ENCODE results near the gene ZDHHC3.
"Not testable (repeated sequence)": the region's sequence is repeated elsewhere in the genome, so short reads cannot be mapped to it uniquely, and the experiment has no call there.

The ZDHHC3 gene

GRCh38 chr3:44962621-44963393 lies 13.2 kb downstream of the ZDHHC3 start:
- DNase-seq = peak; percentile 78

DNA sequence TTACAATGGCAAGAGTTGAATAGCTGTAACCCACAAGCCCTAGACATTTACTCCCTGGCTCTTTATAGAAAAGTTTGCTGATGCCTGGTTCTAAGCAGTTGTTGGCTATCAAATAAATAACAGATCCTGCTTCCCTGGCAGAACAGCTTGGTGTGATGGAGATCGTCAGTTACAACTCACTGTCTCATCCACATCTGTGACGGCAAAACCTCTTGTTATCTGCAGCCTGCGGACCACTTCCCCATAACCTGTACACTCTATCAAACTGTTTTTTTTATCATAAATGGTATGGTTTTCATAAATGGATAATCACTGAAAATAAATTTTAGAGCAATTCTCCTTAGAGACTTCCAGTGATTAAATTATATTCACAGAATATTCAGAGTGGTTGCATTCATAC lies 14.1 kb downstream of the ZDHHC3 start:
- no peak for DNase-seq

- DNase-seq = no peak
Measured at GRCh38 chr3:44960387-44961026, 15.5 kb downstream of the ZDHHC3 start.

DNA sequence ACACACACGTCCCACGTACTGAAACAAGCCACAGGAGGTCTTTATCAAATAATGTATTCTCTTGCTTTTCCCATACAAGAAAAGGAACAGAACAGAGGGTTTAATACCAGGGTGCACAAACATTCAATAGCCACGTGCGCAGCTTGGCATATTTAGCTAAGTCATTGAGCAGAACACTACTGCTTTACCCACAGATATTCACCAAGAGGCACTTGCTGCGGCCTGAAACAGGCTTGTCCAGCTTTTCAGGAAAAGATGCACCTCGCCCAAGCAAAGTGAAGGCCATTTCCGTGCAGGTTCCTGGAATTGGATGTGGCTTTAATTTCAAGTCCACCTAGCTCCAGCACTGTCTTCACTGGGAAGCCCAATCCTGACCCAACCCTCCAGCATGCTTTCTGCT lies 17.6 kb downstream of the ZDHHC3 start:
- DNase-seq = no peak

DNA sequence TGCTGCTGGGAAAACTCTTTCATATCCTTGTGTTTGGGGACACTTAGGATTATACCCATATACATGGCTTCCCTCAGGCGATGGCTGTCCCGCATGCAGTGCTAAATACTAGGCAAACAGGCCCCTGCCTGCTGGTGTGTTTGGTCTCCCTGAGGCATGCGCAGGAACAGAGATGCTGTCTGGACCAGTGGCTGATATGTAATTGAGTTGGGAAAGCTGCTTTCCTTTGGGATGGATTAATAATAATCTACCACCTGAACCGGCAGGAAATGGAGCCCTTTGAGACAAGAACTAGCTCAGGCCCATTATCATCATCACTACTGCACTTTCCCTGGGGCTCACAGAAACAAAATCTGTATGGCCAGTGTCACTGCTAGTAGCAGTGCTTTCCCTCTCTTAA lies 18.0 kb downstream of the ZDHHC3 start:
- no peak for DNase-seq

DNA sequence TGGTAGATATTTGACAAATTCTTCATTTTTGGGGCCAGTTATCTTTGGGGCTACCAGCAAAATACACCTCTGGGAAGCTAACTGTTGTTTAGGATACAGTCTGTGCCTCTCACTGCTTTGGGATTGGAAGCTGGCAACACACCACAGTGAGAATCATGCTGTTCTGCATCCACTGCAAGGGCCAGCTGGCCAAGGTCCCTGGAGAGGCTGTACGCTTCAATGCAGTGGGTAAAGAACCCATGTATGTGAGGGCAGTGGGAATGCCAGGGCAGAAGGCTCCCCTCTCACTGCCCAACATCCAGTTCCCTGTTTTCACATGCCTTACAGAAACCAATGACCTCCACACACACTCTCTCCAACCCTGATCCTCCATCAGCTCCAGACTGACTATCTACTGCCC lies 20.1 kb downstream of the ZDHHC3 start:
- DNase-seq = no peak

DNA sequence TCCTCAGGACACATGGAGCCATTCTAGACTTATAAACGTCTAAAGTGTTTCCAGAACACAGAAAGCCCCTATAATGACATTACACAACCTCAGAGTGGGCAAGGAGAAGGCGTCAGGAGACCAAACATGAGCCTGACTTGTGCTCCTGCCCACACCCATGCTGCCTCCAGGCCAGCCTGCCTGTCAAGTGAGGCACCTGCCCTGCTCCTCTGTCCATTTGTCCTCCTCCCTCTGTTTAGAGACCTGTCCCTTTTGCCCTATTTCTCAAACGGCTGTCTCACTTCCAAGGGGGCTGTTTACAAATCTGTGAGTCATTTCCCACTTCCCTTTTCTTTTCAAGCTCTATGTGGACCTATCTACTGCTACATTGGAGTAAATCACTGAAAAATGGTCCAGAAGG lies 21.0 kb downstream of the ZDHHC3 start:
- no peak for DNase-seq

GRCh38 chr3:44954304-44954703 lies 21.7 kb downstream of the ZDHHC3 start:
- no peak for DNase-seq

DNA sequence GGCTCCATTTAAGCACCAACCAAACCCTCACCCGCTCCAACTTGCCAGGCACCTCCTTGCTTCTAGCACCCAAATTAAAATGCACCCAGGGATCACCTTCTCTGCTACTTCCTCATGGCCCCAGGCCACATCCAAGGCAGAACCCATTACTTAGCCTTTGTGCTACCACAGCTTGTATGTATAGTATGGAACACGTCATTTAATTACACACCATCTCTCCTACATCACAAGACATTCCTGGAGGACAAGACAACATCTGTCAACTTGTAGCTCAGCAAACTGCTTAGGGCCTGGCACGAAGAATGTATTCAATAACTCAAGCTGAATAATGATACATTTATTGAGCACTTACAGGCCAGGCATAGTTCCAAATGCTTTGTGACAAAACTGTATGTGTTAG lies 23.3 kb downstream of the ZDHHC3 start:
- DNase-seq = no peak

GRCh38 chr3:44950275-44950734 lies 25.7 kb downstream of the ZDHHC3 start:
- no peak for DNase-seq

DNA sequence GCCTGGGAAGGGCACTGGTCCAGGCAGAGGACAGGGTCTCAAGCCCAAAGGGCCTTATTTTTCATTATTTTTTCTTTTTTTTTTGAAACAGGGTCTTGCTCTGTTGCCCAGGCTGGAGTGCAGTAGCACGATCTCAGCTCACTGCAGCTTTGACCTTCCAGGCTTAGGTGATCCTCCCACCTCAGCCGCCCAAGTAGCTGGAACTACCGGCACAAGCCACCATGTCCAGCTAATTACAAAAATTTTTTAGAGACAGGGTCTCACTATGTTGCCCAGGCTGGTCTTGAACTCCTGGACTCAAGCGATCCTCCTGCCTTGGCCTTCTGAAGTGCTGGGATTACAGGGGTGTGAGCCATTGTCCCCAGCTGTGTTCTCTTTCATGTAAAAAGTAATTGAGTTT lies 26.2 kb downstream of the ZDHHC3 start:
- DNase-seq = not testable (repeated sequence)

DNA sequence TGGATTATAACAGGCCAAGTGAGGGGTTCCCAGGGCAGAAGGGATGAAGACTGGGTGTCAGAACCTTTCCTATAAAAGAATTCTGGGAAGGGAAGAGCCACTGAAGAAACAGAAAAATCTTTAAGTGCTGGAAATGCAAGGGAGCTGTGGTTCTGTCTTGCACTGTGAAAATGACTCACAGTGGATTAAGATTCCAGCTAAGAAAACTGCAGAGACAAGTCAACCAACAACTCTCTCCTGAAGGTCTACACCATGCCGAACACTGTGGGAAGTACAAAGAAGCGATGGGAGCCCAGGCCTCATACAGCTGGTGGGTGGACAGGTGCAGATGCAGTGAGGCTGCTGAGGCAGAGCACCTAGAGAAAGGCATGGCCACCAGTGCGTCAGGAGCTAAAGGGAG lies 27.7 kb downstream of the ZDHHC3 start:
- DNase-seq = no peak

- no peak for DNase-seq
Measured at GRCh38 chr3:44942202-44942921, 33.6 kb downstream of the ZDHHC3 start.

- DNase-seq = peak; percentile 82
Measured at GRCh38 chr3:44939581-44940036, 36.4 kb downstream of the ZDHHC3 start.

GRCh38 chr3:44932986-44933944 lies 42.7 kb downstream of the ZDHHC3 start:
- DNase-seq = no peak

DNA sequence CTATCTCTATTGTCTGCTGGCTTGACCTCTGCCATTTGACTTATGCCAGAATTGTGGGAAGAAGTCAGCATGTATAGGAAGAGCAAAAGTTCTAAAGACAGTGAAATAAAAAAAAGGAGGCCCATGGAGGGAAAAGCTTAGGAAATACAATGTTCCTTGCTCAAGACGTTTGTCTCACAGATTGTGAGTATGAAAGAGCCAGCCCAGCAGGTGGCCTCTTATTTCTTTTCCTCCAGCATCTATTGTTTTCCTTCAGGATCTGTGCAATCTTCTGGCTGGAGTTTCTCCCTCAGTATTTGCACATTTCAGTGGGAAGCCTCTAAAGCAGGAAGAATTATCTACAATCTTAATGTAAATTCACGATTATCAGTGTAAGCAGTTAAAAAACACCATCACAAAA lies 43.7 kb downstream of the ZDHHC3 start:
- DNase-seq = no peak

- no peak for DNase-seq
Measured at GRCh38 chr3:44931791-44932190, 44.2 kb downstream of the ZDHHC3 start.

DNA sequence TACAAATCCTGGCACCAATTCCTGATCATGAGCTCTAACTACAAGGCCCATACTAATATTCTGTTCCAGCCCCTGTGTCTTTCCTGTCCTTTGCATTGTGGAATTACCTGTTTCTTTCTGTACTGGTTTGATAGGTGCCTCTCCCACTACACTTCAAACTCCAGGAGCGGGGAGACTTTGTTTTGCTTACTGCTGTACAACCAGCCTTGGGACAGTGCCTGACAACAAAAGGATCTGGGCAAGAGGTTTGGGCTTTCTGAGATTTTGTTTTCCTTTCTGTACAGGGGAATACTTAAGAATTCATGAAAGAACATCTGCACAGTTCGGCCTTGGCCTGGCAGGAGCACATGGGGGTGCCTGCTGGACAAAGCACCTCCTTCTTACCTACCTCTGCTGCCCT lies 45.1 kb downstream of the ZDHHC3 start:
- DNase-seq = no peak

DNA sequence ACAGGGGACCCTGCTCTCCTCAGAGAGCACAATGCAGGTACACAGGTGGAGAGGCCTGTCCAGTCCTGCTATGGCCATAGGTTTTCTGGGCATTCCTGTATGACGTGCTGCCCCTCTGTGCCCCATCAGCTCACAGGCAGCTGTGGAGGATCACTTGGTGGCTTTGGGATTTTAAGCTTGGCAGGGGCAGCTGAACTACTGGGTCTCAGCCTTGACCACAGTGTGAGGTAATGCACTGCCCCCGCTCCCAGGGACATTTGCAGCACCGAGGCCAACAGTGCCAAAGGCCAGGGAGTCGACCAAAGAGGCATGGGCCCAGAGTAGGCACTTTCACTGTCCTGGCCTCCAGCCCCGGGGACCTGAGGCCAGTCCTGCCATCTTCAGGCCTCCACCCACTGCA lies 46.2 kb downstream of the ZDHHC3 start:
- no peak for DNase-seq

DNA sequence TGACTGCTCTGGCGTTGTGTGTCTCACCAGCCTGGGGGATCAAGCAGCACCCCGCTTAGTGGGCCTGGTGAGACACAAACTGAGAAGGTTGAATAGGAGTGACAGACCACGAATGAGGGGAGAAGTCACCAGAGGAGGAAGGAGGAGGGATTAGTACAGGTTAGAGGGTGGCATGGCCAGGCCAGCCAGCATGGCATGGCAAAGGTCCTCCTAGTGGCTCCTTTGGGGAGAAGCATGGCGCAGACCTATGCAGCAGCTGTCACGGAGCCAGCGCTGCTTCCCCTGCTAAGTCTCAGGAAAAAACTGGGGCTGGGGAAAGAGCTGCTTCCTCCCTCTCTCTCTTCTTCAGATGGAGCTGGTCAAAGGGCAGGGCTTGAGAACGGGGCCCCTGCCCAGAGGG lies 48.6 kb downstream of the ZDHHC3 start:
- DNase-seq = no peak

GRCh38 chr3:44926921-44927320 lies 49.1 kb downstream of the ZDHHC3 start:
- no peak for DNase-seq

DNA sequence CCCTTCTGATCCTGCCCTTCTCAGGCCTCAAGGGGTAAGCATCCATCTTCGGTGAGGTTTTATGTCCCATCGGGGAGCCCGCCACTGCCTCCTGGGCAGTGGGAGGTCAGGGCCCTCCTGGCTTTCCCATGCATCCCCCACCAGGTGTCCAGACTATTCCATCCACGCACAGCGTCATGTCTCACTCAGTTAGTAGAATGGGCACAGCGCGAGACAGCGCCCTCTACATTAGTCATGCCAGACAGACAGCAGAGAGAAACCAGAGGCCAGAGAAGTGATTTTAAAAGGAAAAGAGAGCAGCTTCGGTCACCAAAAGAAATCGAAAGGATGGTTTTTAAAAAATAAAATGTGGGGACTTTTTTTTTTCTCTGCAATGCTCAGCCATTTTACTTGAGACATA lies 49.8 kb downstream of the ZDHHC3 start:
- no peak for DNase-seq
